Gastroesophageal sphincter (tissue), 4 donors: ENCODE data around the gene ATG2B. TPM values are rescaled to one million over a fixed set of nuclear protein-coding genes. Genes with fewer than 3 reads are reported as not detected.
A peak's percentile ranks its signal among the peaks of the same experiment; 100 is the strongest.

Experiments
- ATAC-seq: fragments of 150-250 bp; one replicate; pipeline ENCODE4 v1.9.1; 2016; ENCODE audit warnings: mild to moderate bottlenecking, moderate library complexity
- H3K27ac ChIP-seq, 4 donors: fragments of 200-600 bp; sonication (generic) in 3 of 4; 1 replicate in 3 of 4; 2 replicates in 1 of 4; pipeline ENCODE4 v1.5.1; 2016 to 2019
- H3K27me3 ChIP-seq: fragments of 200-600 bp; sonication (generic); one replicate; pipeline ENCODE4 v1.5.1; 2019
- H3K36me3 ChIP-seq, 2 donors: fragments of 200-600 bp; sonication (generic); one replicate each; pipeline ENCODE4 v1.5.1; 2019; ENCODE audit warnings: control low read depth in 1 of 2
- H3K4me1 ChIP-seq, 3 donors: fragments of 200-600 bp; sonication (generic); 1 replicate in 2 of 3; 2 replicates in 1 of 3; pipeline ENCODE4 v1.5.1; 2016 to 2019; ENCODE audit warnings: control low read depth in 2 of 3
- H3K4me3 ChIP-seq, 2 donors: fragments of 200-600 bp; sonication (generic); one replicate each; pipeline ENCODE4 v1.5.1; 2019; ENCODE audit warnings: mild to moderate bottlenecking in 1 of 2, moderate library complexity in 1 of 2
- H3K9me3 ChIP-seq, 3 donors: fragments of 200-600 bp; sonication (generic); one replicate each; pipeline ENCODE4 v1.5.1; 2017 to 2019; ENCODE audit warnings: control low read depth in 2 of 3
- CTCF ChIP-seq, 4 experiments: fragments of 200-600 bp in 2 of 4; fragments of 450-650 bp in 2 of 4; sonication (generic) in 1 of 4; IDR thresholded peaks; one replicate each; pipeline ENCODE4 v1.5.1; 2017 to 2019; ENCODE audit warnings: antibody characterized with exemption in 4 of 4, mild to moderate bottlenecking in 2 of 4, moderate library complexity in 2 of 4
- EP300 ChIP-seq: sonication (generic); formaldehyde crosslinking; IDR thresholded peaks from one replicate; pipeline ENCODE4 v1.6.1; 2017; ENCODE audit warnings: antibody characterized with exemption, mild to moderate bottlenecking
- POLR2A ChIP-seq, 2 donors: fragments of 450-650 bp; IDR thresholded peaks; one replicate each; pipeline ENCODE4 v1.6.1; 2017; ENCODE audit warnings: antibody characterized with exemption in 2 of 2, mild to moderate bottlenecking in 2 of 2, moderate library complexity in 1 of 2
- POLR2AphosphoS5 ChIP-seq: sonication (generic); formaldehyde crosslinking; IDR thresholded peaks from one replicate; pipeline ENCODE4 v1.6.1; 2017; ENCODE audit warnings: antibody characterized with exemption
- WGBS, 2 donors: methylation state at CpG; one replicate each; pipeline ENCODE4 v1.1.5; 2018; ENCODE audit warnings: low coverage in 1 of 2; 5-methylcytosine and 5-hydroxymethylcytosine counted together
- total RNA-seq, 4 donors: library from RNA; depleted of rRNA; stranded (reverse); fragments of >200 nt; gene quantifications; one replicate each; pipeline ENCODE4 v1.1.0, GENCODE V29; 2016

ATG2B gene
- total RNA-seq: 10 to 100 TPM; 18.9 to 40.5 (median 25.8) TPM

GRCh38 chr14:96362965-96363750, at the start of gene ATG2B, which contains the start of gene GSKIP:
ATG2B (minus strand) TSS chr14:96363341; CDS start chr14:96362976, 365 bp downstream.
GSKIP (plus strand) TSS chr14:96363526; CDS start chr14:96382248, 18,722 bp downstream.
- Histone ChIP-seq H3K4me3 (peak within 1 kb of the TSS; percentile 78 to 81), H3K4me1 (peaks cover 7 to 43% (median 11%) of the 10 kb centered on the region in 3 donors), H3K36me3 (no peaks in the 10 kb centered on the region), H3K27me3 (no peaks in the 10 kb centered on the region), H3K27ac (peak within 1 kb of the TSS; percentile 88 to 99 (median 92)), H3K9me3 (no peaks in the 10 kb centered on the region)
- ATAC-seq: peak; percentile 97
- TF ChIP-seq EP300 (no peak), POLR2AphosphoS5 (peak; percentile 88), POLR2A (IDR thresholded peaks at IDR 0.05) (peak; percentile 62 to 74)
- WGBS, 2 donors: no CpG with 5 or more reads among the region's 92 CpGs

GRCh38 chr14:96410119-96410518, 47.0 kb upstream of the ATG2B start:
- Histone ChIP-seq H3K9me3 (no peaks in the 10 kb centered on the region), H3K27me3 (no peaks in the 10 kb centered on the region), H3K4me3 (no peak overlapping the region), H3K4me1 (no peaks in the 10 kb centered on the region), H3K36me3 (no peaks in the 10 kb centered on the region), H3K27ac (no peak overlapping the region)
- 79 to 90% methylated on average over 2 to 4 of the region's 4 CpGs for WGBS, 2 donors
- no peak for ATAC-seq
- no peak for TF ChIP-seq EP300
- TF ChIP-seq POLR2A (IDR thresholded peaks at IDR 0.05): no peak
- no peak for TF ChIP-seq POLR2AphosphoS5
- TF ChIP-seq CTCF (IDR thresholded peaks at IDR 0.05): no peak

- Histone ChIP-seq H3K9me3 (no peaks in the 10 kb centered on the region), H3K4me1 (no peaks in the 10 kb centered on the region), H3K27ac (no peak overlapping the region), H3K36me3 (no peaks in the 10 kb centered on the region), H3K27me3 (no peaks in the 10 kb centered on the region), H3K4me3 (no peak overlapping the region)
- ATAC-seq: no peak
- WGBS, 2 donors: 86 to 93% methylated on average over 8 to 9 of the region's 9 CpGs
- TF ChIP-seq CTCF (IDR thresholded peaks at IDR 0.05): no peak
- TF ChIP-seq EP300: no peak
- no peak for TF ChIP-seq POLR2AphosphoS5
Measured at GRCh38 chr14:96409701-96410100, 46.6 kb upstream of the ATG2B start.

- H3K4me1 ChIP-seq: no peaks in the 10 kb centered on the region
- H3K9me3 ChIP-seq: no peaks in the 10 kb centered on the region
- TF ChIP-seq EP300 (no peak), POLR2A (IDR thresholded peaks at IDR 0.05) (no peak), CTCF (IDR thresholded peaks at IDR 0.05) (no peak), POLR2AphosphoS5 (no peak)
- ATAC-seq: no peak
- H3K36me3 ChIP-seq: no peaks in the 10 kb centered on the region
- H3K27ac ChIP-seq: no peak overlapping the region
- no peak overlapping the region for H3K4me3 ChIP-seq
- H3K27me3 ChIP-seq: no peaks in the 10 kb centered on the region
- WGBS, 2 donors: 73 to 74% methylated on average over 9 to 12 of the region's 12 CpGs
Measured at GRCh38 chr14:96408608-96409007, 45.5 kb upstream of the ATG2B start.

GRCh38 chr14:96407935-96408570, 44.9 kb upstream of the ATG2B start:
- H3K9me3 ChIP-seq: no peaks in the 10 kb centered on the region
- H3K36me3 ChIP-seq: no peaks in the 10 kb centered on the region
- H3K27me3 ChIP-seq: no peaks in the 10 kb centered on the region
- no peaks in the 10 kb centered on the region for H3K4me1 ChIP-seq
- 26 to 65% methylated on average over 2 of the region's 3 CpGs for WGBS, 2 donors
- TF ChIP-seq CTCF (IDR thresholded peaks at IDR 0.05): no peak
- no peak for TF ChIP-seq EP300
- TF ChIP-seq POLR2AphosphoS5: no peak
- no peak for TF ChIP-seq POLR2A (IDR thresholded peaks at IDR 0.05)
- no peak for ATAC-seq
- H3K4me3 ChIP-seq: no peak overlapping the region
- no peak overlapping the region for H3K27ac ChIP-seq
